Tibial artery (tissue), 4 donors: ENCODE measurements around the gene TMA16.

ENCODE experiments used
- DNase-seq, 2 donors: peaks; one replicate each; pipeline ENCODE4 v3.0.0-alpha.2; 2019
- H3K27ac ChIP-seq, 2 donors: fragments of 200-600 bp; sonication (generic) in 1 of 2; 1 replicate in 1 of 2; 2 replicates in 1 of 2; pipeline ENCODE4 v1.5.1; 2018 to 2019; ENCODE audit warnings: mild to moderate bottlenecking in 1 of 2
- H3K27me3 ChIP-seq, 2 donors: fragments of 200-600 bp; sonication (generic) in 1 of 2; one replicate each; pipeline versions ENCODE4 v1.5.1 to v1.6.0; 2016 to 2019
- H3K36me3 ChIP-seq, 3 donors: fragments of 200-600 bp; sonication (generic) in 2 of 3; one replicate each; pipeline ENCODE4 v1.5.1; 2016 to 2019; ENCODE audit warnings: mild to moderate bottlenecking in 2 of 3
- H3K4me1 ChIP-seq, 4 donors: fragments of 200-600 bp; sonication (generic) in 2 of 4; 1 replicate in 3 of 4; 2 replicates in 1 of 4; pipeline ENCODE4 v1.5.1; 2016 to 2019
- H3K4me3 ChIP-seq, 2 donors: fragments of 200-600 bp; sonication (generic) in 1 of 2; 1 replicate in 1 of 2; 2 replicates in 1 of 2; pipeline ENCODE4 v1.5.1; 2018 to 2019; ENCODE audit warnings: mild to moderate bottlenecking in 2 of 2
- H3K9me3 ChIP-seq, 3 donors: fragments of 200-600 bp; sonication (generic) in 1 of 3; one replicate each; pipeline ENCODE4 v1.5.1; 2016 to 2019
- CTCF ChIP-seq, 2 experiments: fragments of 200-600 bp in 1 of 2; fragments of 450-650 bp in 1 of 2; IDR thresholded peaks; one replicate each; pipeline ENCODE4 v1.5.1; 2017 to 2019; ENCODE audit warnings: antibody characterized with exemption in 2 of 2, mild to moderate bottlenecking in 1 of 2, moderate library complexity in 1 of 2
- intact Hi-C: fragments of 100-400 bp; cut with DNase I; formaldehyde crosslinking; loops from one replicate; pipeline ENCODE4 v1.15.0; 2023; ENCODE audit warnings: low total_unique reads

The TMA16 gene

GRCh38 chr4:163489929-163490328 is 4.6 kb upstream of the TMA16 start:
- no peaks in the 10 kb centered on the region for H3K27me3 ChIP-seq
- no peak for DNase-seq
- no peaks in the 10 kb centered on the region for H3K36me3 ChIP-seq
- TF ChIP-seq CTCF (IDR thresholded peaks at IDR 0.05) = no peak
- intact Hi-C loops = loop anchor here (5.0 kb wide), 1 partner anchor 52 kb away; no protein-coding TSS in a partner anchor
- H3K4me3 ChIP-seq = no peak overlapping the region
- H3K27ac ChIP-seq = no peak overlapping the region
- H3K9me3 ChIP-seq = no peaks in the 10 kb centered on the region
- H3K4me1 ChIP-seq = peaks cover 0 to 10% (median 3%) of the 10 kb centered on the region in 4 donors

- intact Hi-C loops = no loop called here
- H3K27ac ChIP-seq = no peak overlapping the region
- peaks cover 0 to 36% (median 15%) of the 10 kb centered on the region in 4 donors for H3K4me1 ChIP-seq
- H3K36me3 ChIP-seq = no peaks in the 10 kb centered on the region
- no peaks in the 10 kb centered on the region for H3K9me3 ChIP-seq
- TF ChIP-seq CTCF (IDR thresholded peaks at IDR 0.05) = no peak
- H3K27me3 ChIP-seq = no peaks in the 10 kb centered on the region
- no peak overlapping the region for H3K4me3 ChIP-seq
- no peak for DNase-seq
Observed at GRCh38 chr4:163492951-163493504, 1.5 kb upstream of the TMA16 start.

GRCh38 chr4:163493643-163494359 is 689 bp upstream of the TMA16 start:
- TF ChIP-seq CTCF (IDR thresholded peaks at IDR 0.05) = no peak
- DNase-seq = peak in 1 of 2 donors; percentile 41
- intact Hi-C loops = no loop called here
- H3K36me3 ChIP-seq = no peaks in the 10 kb centered on the region
- H3K9me3 ChIP-seq = no peaks in the 10 kb centered on the region
- peaks cover 0 to 36% (median 15%) of the 10 kb centered on the region in 4 donors for H3K4me1 ChIP-seq
- H3K4me3 ChIP-seq = peak overlapping the region; percentile 81 to 98
- H3K27ac ChIP-seq = peak overlapping the region; percentile 84 to 90
- no peaks in the 10 kb centered on the region for H3K27me3 ChIP-seq

- no peak for TF ChIP-seq CTCF (IDR thresholded peaks at IDR 0.05)
- Histone ChIP-seq H3K27me3 (no peaks in the 10 kb centered on the region), H3K27ac (peak overlapping the region in 1 of 2 donors; percentile 90), H3K4me3 (peak overlapping the region; percentile 81 to 98), H3K36me3 (no peaks in the 10 kb centered on the region), H3K9me3 (no peaks in the 10 kb centered on the region), H3K4me1 (peaks cover 0 to 36% (median 15%) of the 10 kb centered on the region in 4 donors)
- no peak for DNase-seq
- intact Hi-C loops = no loop called here
Observed at GRCh38 chr4:163495900-163496299, 1.4 kb downstream of the TMA16 start.

- H3K36me3 ChIP-seq = no peaks in the 10 kb centered on the region
- DNase-seq = no peak
- intact Hi-C loops = no loop called here
- no peaks in the 10 kb centered on the region for H3K9me3 ChIP-seq
- TF ChIP-seq CTCF (IDR thresholded peaks at IDR 0.05) = no peak
- no peaks in the 10 kb centered on the region for H3K27me3 ChIP-seq
- H3K4me1 ChIP-seq = peaks cover 0 to 33% (median 9%) of the 10 kb centered on the region in 4 donors
- H3K4me3 ChIP-seq = no peak overlapping the region
- no peak overlapping the region for H3K27ac ChIP-seq
Observed at GRCh38 chr4:163500586-163500985, 6.1 kb downstream of the TMA16 start.
